ENCODE results near the gene ATG3. TPM values are rescaled to one million over a fixed set of nuclear protein-coding genes. Genes with fewer than 3 reads are reported as not detected.
A peak's percentile ranks its signal among the peaks of the same experiment; 100 is the strongest.

The ATG3 gene
- total and polyA plus RNA-seq, 8 donors, result 25.7 to 76.2 (median 51.3) TPM

DNA sequence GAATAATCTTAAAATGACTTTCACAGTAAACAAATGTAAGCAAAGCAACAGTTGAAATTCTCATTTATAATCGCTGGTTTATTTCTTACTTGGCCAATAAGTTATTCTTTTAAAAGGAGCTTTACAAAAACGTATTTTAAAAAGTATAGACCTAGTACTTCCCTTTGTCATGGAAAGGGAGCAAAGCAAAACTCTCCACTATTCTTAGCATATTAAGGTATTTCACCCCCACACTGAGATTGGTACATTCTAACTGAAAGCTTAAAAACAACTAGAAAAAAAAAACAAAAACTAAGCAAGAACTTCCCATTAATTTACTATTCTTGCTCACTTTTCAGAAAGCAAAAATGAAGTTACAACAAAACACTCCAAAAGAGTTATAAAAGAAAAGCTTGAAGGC is 1.5 kb downstream of the ATG3 start:
- Histone ChIP-seq H3K4me3 (peak overlapping the region; percentile 83 to 96 (median 90)), H3K4me1 (peaks cover 20 to 64% (median 48%) of the 10 kb centered on the region in 4 donors), H3K27me3 (no peaks in the 10 kb centered on the region), H3K36me3 (peaks cover 0 to 18% (median 14%) of the 10 kb centered on the region in 4 donors), H3K9me3 (no peaks in the 10 kb centered on the region), H3K27ac (peak overlapping the region in 4 of 5 donors; percentile 95 to 99 (median 97))
- DNase-seq, result peak in 1 of 2 donors; percentile 7
- intact Hi-C loops (cut with DNase I; ENCODE audit: low total_unique reads), result no loop called here
- 11 to 21% (median 14%) methylated on average over 2 of the region's 2 CpGs for WGBS, 5 donors
- TF ChIP-seq EP300 (IDR thresholded peaks at IDR 0.05) (no peak), POLR2AphosphoS5 (IDR thresholded peaks at IDR 0.05) (no peak), POLR2A (IDR thresholded peaks at IDR 0.05) (no peak)
- TF ChIP-seq, protein P1, sequence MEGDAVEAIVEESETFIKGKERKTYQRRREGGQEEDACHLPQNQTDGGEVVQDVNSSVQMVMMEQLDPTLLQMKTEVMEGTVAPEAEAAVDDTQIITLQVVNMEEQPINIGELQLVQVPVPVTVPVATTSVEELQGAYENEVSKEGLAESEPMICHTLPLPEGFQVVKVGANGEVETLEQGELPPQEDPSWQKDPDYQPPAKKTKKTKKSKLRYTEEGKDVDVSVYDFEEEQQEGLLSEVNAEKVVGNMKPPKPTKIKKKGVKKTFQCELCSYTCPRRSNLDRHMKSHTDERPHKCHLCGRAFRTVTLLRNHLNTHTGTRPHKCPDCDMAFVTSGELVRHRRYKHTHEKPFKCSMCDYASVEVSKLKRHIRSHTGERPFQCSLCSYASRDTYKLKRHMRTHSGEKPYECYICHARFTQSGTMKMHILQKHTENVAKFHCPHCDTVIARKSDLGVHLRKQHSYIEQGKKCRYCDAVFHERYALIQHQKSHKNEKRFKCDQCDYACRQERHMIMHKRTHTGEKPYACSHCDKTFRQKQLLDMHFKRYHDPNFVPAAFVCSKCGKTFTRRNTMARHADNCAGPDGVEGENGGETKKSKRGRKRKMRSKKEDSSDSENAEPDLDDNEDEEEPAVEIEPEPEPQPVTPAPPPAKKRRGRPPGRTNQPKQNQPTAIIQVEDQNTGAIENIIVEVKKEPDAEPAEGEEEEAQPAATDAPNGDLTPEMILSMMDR (IDR thresholded peaks at IDR 0.05), result no peak

- TF ChIP-seq, protein P1 (IDR thresholded peaks at IDR 0.05), result no peak
- TF ChIP-seq EP300 (IDR thresholded peaks at IDR 0.05) (no peak), POLR2A (IDR thresholded peaks at IDR 0.05) (no peak), POLR2AphosphoS5 (IDR thresholded peaks at IDR 0.05) (no peak)
- peaks cover 17 to 71% (median 50%) of the 10 kb centered on the region in 4 donors for H3K4me1 ChIP-seq
- H3K9me3 ChIP-seq, result no peaks in the 10 kb centered on the region
- 77 to 90% (median 83%) methylated on average over 1 of the region's 1 CpG for WGBS, 5 donors
- no peak overlapping the region for H3K4me3 ChIP-seq
- peak overlapping the region in 1 of 5 donors; percentile 7 for H3K27ac ChIP-seq
- H3K36me3 ChIP-seq, result peaks cover 0 to 12% (median 10%) of the 10 kb centered on the region in 4 donors
- DNase-seq, result no peak
- intact Hi-C loops (cut with DNase I; ENCODE audit: low total_unique reads), result no loop called here
- no peaks in the 10 kb centered on the region for H3K27me3 ChIP-seq
Observed at GRCh38 chr3:112557976-112558375, 3.8 kb downstream of the ATG3 start.

GRCh38 chr3:112555535-112556170 is 6.1 kb downstream of the ATG3 start:
- no peak for DNase-seq
- Histone ChIP-seq H3K9me3 (no peaks in the 10 kb centered on the region), H3K27ac (peak overlapping the region in 1 of 5 donors; percentile 53), H3K36me3 (peaks cover 0 to 12% (median 10%) of the 10 kb centered on the region in 4 donors), H3K4me3 (no peak overlapping the region), H3K27me3 (no peaks in the 10 kb centered on the region), H3K4me1 (peaks cover 15 to 69% (median 46%) of the 10 kb centered on the region in 4 donors)
- intact Hi-C loops (cut with DNase I; ENCODE audit: low total_unique reads), result no loop called here
- TF ChIP-seq POLR2A (IDR thresholded peaks at IDR 0.05), result no peak
- TF ChIP-seq EP300 (IDR thresholded peaks at IDR 0.05), result no peak
- no peak for TF ChIP-seq POLR2AphosphoS5 (IDR thresholded peaks at IDR 0.05)
- TF ChIP-seq, protein P1 (IDR thresholded peaks at IDR 0.05), result no peak
- 69 to 85% (median 74%) methylated on average over 1 of the region's 1 CpG for WGBS, 5 donors

- H3K4me1 ChIP-seq, result peaks cover 0 to 36% (median 17%) of the 10 kb centered on the region in 4 donors
- H3K9me3 ChIP-seq, result no peaks in the 10 kb centered on the region
- WGBS, 5 donors, result 24 to 33% (median 32%) methylated on average over 1 of the region's 1 CpG
- intact Hi-C loops (cut with DNase I; ENCODE audit: low total_unique reads), result no loop called here
- peaks cover 12 to 45% (median 33%) of the 10 kb centered on the region in 4 donors for H3K36me3 ChIP-seq
- TF ChIP-seq POLR2AphosphoS5 (IDR thresholded peaks at IDR 0.05) (no peak), POLR2A (IDR thresholded peaks at IDR 0.05) (no peak), EP300 (IDR thresholded peaks at IDR 0.05) (no peak)
- TF ChIP-seq, protein P1 (IDR thresholded peaks at IDR 0.05), result no peak
- no peak for DNase-seq
- no peak overlapping the region for H3K27ac ChIP-seq
- no peaks in the 10 kb centered on the region for H3K27me3 ChIP-seq
- H3K4me3 ChIP-seq, result no peak overlapping the region
Observed at GRCh38 chr3:112550859-112551258, 10.9 kb downstream of the ATG3 start.

All from stomach (tissue), 9 donors.